Measurements from ENCODE around the gene XK. TPM values are rescaled to one million over a fixed set of nuclear protein-coding genes. Genes with fewer than 3 reads are reported as not detected.
A peak's percentile ranks its signal among the peaks of the same experiment; 100 is the strongest.

XK gene
- total and polyA plus RNA-seq, 9 of the 15 experiments (the other 6 are each of a cell fraction or from before 2014, with no cell fraction given) = 4.0 to 21.6 (median 11.6) TPM

DNA sequence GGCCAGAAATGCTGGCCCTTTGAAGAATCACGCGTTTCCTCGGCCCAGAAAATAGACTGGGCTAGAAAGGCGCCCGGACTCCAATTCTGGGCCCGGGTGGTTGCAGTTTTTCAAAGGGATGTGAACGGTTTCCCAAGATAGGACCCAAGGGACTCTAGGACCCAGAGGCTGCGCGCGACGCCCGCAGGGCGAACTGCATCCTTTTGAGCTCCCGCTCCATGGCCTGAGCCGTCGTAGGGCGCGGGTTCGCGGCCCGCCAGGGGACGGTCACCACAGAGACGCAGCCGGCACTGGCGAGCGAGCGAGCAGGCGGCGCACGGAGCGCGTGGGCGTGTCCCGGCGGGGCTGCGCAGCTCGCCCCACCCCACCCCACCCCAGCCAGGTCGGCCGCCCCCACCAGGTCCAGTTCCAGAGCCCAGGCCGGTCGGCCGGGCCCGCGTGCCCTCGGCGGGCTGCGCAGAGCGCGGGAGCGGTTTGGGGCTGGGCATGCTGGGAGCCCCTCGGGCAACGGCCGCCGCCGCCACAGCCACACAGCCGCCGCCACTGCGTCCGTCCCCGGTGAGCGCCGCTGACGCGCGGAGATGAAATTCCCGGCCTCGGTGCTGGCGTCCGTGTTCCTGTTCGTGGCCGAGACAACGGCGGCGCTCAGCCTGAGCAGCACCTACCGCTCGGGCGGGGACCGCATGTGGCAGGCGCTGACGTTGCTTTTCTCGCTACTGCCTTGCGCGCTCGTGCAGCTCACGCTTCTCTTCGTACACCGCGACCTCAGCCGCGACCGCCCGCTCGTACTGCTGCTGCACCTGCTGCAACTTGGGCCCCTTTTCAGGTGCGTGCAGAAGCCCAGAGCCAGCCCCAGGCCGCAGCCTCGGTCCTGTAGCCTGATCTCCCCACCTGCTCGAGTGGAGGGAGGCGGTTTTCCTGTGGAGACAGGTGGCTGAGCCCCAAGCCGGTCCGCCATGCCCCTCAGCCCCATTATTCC is at the start of gene XK (continued):
- TF ChIP-seq, protein P1, sequence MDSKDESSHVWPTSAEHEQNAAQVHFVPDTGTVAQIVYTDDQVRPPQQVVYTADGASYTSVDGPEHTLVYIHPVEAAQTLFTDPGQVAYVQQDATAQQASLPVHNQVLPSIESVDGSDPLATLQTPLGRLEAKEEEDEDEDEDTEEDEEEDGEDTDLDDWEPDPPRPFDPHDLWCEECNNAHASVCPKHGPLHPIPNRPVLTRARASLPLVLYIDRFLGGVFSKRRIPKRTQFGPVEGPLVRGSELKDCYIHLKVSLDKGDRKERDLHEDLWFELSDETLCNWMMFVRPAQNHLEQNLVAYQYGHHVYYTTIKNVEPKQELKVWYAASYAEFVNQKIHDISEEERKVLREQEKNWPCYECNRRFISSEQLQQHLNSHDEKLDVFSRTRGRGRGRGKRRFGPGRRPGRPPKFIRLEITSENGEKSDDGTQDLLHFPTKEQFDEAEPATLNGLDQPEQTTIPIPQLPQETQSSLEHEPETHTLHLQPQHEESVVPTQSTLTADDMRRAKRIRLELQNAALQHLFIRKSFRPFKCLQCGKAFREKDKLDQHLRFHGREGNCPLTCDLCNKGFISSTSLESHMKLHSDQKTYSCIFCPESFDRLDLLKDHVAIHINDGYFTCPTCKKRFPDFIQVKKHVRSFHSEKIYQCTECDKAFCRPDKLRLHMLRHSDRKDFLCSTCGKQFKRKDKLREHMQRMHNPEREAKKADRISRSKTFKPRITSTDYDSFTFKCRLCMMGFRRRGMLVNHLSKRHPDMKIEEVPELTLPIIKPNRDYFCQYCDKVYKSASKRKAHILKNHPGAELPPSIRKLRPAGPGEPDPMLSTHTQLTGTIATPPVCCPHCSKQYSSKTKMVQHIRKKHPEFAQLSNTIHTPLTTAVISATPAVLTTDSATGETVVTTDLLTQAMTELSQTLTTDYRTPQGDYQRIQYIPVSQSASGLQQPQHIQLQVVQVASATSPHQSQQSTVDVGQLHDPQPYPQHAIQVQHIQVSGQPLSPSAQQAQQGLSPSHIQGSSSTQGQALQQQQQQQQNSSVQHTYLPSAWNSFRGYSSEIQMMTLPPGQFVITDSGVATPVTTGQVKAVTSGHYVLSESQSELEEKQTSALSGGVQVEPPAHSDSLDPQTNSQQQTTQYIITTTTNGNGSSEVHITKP (IDR thresholded peaks at IDR 0.05; ENCODE audit: partially characterized antibody) = no peak
- TF ChIP-seq, protein P2, sequence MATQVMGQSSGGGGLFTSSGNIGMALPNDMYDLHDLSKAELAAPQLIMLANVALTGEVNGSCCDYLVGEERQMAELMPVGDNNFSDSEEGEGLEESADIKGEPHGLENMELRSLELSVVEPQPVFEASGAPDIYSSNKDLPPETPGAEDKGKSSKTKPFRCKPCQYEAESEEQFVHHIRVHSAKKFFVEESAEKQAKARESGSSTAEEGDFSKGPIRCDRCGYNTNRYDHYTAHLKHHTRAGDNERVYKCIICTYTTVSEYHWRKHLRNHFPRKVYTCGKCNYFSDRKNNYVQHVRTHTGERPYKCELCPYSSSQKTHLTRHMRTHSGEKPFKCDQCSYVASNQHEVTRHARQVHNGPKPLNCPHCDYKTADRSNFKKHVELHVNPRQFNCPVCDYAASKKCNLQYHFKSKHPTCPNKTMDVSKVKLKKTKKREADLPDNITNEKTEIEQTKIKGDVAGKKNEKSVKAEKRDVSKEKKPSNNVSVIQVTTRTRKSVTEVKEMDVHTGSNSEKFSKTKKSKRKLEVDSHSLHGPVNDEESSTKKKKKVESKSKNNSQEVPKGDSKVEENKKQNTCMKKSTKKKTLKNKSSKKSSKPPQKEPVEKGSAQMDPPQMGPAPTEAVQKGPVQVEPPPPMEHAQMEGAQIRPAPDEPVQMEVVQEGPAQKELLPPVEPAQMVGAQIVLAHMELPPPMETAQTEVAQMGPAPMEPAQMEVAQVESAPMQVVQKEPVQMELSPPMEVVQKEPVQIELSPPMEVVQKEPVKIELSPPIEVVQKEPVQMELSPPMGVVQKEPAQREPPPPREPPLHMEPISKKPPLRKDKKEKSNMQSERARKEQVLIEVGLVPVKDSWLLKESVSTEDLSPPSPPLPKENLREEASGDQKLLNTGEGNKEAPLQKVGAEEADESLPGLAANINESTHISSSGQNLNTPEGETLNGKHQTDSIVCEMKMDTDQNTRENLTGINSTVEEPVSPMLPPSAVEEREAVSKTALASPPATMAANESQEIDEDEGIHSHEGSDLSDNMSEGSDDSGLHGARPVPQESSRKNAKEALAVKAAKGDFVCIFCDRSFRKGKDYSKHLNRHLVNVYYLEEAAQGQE (IDR thresholded peaks at IDR 0.05; ENCODE audit: borderline replicate concordance) = no peak
- TF ChIP-seq, protein P2 (CRISPR knock-in tag; IDR thresholded peaks at IDR 0.05; ENCODE audit: low read depth) = no peak
- TF ChIP-seq, protein P3, sequence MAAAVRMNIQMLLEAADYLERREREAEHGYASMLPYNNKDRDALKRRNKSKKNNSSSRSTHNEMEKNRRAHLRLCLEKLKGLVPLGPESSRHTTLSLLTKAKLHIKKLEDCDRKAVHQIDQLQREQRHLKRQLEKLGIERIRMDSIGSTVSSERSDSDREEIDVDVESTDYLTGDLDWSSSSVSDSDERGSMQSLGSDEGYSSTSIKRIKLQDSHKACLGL (CRISPR knock-in tag; IDR thresholded peaks at IDR 0.05; ENCODE audit: borderline replicate concordance, poor library complexity, severe bottlenecking) = no peak
- TF ChIP-seq TAL1 (IDR thresholded peaks at IDR 0.05) = no peak
- TF ChIP-seq L3MBTL2 (IDR thresholded peaks at IDR 0.05) = peak; percentile 92
- TF ChIP-seq STAT5B (CRISPR knock-in tag; IDR thresholded peaks at IDR 0.05) = no peak
- TF ChIP-seq, protein P4, sequence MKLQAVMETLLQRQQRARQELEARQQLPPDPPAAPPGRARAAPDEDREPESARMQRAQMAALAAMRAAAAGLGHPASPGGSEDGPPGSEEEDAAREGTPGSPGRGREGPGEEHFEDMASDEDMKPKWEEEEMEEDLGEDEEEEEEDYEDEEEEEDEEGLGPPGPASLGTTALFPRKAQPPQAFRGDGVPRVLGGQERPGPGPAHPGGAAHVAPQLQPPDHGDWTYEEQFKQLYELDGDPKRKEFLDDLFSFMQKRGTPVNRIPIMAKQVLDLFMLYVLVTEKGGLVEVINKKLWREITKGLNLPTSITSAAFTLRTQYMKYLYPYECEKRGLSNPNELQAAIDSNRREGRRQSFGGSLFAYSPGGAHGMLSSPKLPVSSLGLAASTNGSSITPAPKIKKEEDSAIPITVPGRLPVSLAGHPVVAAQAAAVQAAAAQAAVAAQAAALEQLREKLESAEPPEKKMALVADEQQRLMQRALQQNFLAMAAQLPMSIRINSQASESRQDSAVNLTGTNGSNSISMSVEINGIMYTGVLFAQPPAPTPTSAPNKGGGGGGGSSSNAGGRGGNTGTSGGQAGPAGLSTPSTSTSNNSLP (IDR thresholded peaks at IDR 0.05; ENCODE audit: borderline replicate concordance, low read depth, low read length) = no peak
- TF ChIP-seq HEY1 (CRISPR knock-in tag; IDR thresholded peaks at IDR 0.05; ENCODE audit: borderline replicate concordance) = no peak
- TF ChIP-seq SRSF3 (IDR thresholded peaks at IDR 0.05; ENCODE audit: insufficient read depth, low read length) = no peak
- peak; percentile 85 for TF ChIP-seq RBFOX2 (IDR thresholded peaks at IDR 0.05; ENCODE audit: low read depth, low read length)
- no peak for TF ChIP-seq TEAD2 (tag; IDR thresholded peaks at IDR 0.05)

Data from K562 (cell line).